Measurements from ENCODE around the gene XPR1.

XPR1 gene

GRCh38 chr1:180593382-180593781, 38.4 kb upstream of the XPR1 start:
- no peak for TF ChIP-seq CTCF (IDR thresholded peaks at IDR 0.05; ENCODE audit: control insufficient read depth, insufficient read depth, low read depth, low read length, missing control alignments)
- DNase-seq (ENCODE audit: low read depth), result no peak
- H3K4me3 ChIP-seq (ENCODE audit: control insufficient read depth, low read depth, low read length), result no peak overlapping the region

- no peak for DNase-seq (ENCODE audit: low read depth)
- H3K4me3 ChIP-seq (ENCODE audit: control insufficient read depth, low read depth, low read length), result no peak overlapping the region
- no peak for TF ChIP-seq CTCF (IDR thresholded peaks at IDR 0.05; ENCODE audit: control insufficient read depth, insufficient read depth, low read depth, low read length, missing control alignments)
Observed at GRCh38 chr1:180594723-180595122, 37.1 kb upstream of the XPR1 start.

- no peak for DNase-seq (ENCODE audit: low read depth)
- H3K4me3 ChIP-seq (ENCODE audit: control insufficient read depth, low read depth, low read length), result no peak overlapping the region
- TF ChIP-seq CTCF (IDR thresholded peaks at IDR 0.05; ENCODE audit: control insufficient read depth, insufficient read depth, low read depth, low read length, missing control alignments), result no peak
Observed at GRCh38 chr1:180595966-180596365, 35.9 kb upstream of the XPR1 start.

- no peak overlapping the region for H3K4me3 ChIP-seq (ENCODE audit: control insufficient read depth, low read depth, low read length)
- no peak for TF ChIP-seq CTCF (IDR thresholded peaks at IDR 0.05; ENCODE audit: control insufficient read depth, insufficient read depth, low read depth, low read length, missing control alignments)
- DNase-seq (ENCODE audit: low read depth), result no peak
Observed at GRCh38 chr1:180597520-180597919, 34.3 kb upstream of the XPR1 start.

GRCh38 chr1:180598333-180598974, 33.4 kb upstream of the XPR1 start:
- H3K4me3 ChIP-seq (ENCODE audit: control insufficient read depth, low read depth, low read length), result no peak overlapping the region
- no peak for TF ChIP-seq CTCF (IDR thresholded peaks at IDR 0.05; ENCODE audit: control insufficient read depth, insufficient read depth, low read depth, low read length, missing control alignments)
- no peak for DNase-seq (ENCODE audit: low read depth)

GRCh38 chr1:180600343-180600742, 31.5 kb upstream of the XPR1 start:
- DNase-seq (ENCODE audit: low read depth), result no peak
- no peak overlapping the region for H3K4me3 ChIP-seq (ENCODE audit: control insufficient read depth, low read depth, low read length)
- no peak for TF ChIP-seq CTCF (IDR thresholded peaks at IDR 0.05; ENCODE audit: control insufficient read depth, insufficient read depth, low read depth, low read length, missing control alignments)

GRCh38 chr1:180601512-180601911, 30.3 kb upstream of the XPR1 start:
- DNase-seq (ENCODE audit: low read depth), result no peak
- no peak for TF ChIP-seq CTCF (IDR thresholded peaks at IDR 0.05; ENCODE audit: control insufficient read depth, insufficient read depth, low read depth, low read length, missing control alignments)

More at GRCh38 chr1:180601512-180601911, 30.3 kb upstream of the XPR1 start:
- no peak overlapping the region for H3K4me3 ChIP-seq (ENCODE audit: control insufficient read depth, low read depth, low read length)
